Measurements from ENCODE around the gene ADGRL1.
"Not testable (repeated sequence)": the region's sequence is repeated elsewhere in the genome, so short reads cannot be mapped to it uniquely, and the experiment has no call there.

ADGRL1 gene

GRCh38 chr19:14189415-14189814, 16.6 kb downstream of the ADGRL1 start:
- DNase-seq (ENCODE audit: low read depth, low spot score): no peak

GRCh38 chr19:14188086-14188485, 17.9 kb downstream of the ADGRL1 start:
- DNase-seq (ENCODE audit: low read depth, low spot score): not testable (repeated sequence)

GRCh38 chr19:14187561-14187960, 18.4 kb downstream of the ADGRL1 start:
- DNase-seq (ENCODE audit: low read depth, low spot score): no peak

GRCh38 chr19:14186684-14187083, 19.3 kb downstream of the ADGRL1 start:
- not testable (repeated sequence) for DNase-seq (ENCODE audit: low read depth, low spot score)

GRCh38 chr19:14185691-14186090, 20.3 kb downstream of the ADGRL1 start:
- not testable (repeated sequence) for DNase-seq (ENCODE audit: low read depth, low spot score)

GRCh38 chr19:14185158-14185557, 20.8 kb downstream of the ADGRL1 start:
- no peak for DNase-seq (ENCODE audit: low read depth, low spot score)

- no peak for DNase-seq (ENCODE audit: low read depth, low spot score)
These were observed 22.1 kb downstream of the ADGRL1 start for GRCh38 chr19:14183741-14184350.

GRCh38 chr19:14182476-14182875, 23.5 kb downstream of the ADGRL1 start:
- no peak for DNase-seq (ENCODE audit: low read depth, low spot score)

GRCh38 chr19:14181906-14182305, 24.1 kb downstream of the ADGRL1 start:
- DNase-seq (ENCODE audit: low read depth, low spot score): no peak

- not testable (repeated sequence) for DNase-seq (ENCODE audit: low read depth, low spot score)
These were observed 24.8 kb downstream of the ADGRL1 start for GRCh38 chr19:14181199-14181598.

GRCh38 chr19:14177496-14178074, 28.4 kb downstream of the ADGRL1 start:
- no peak for DNase-seq (ENCODE audit: low read depth, low spot score)

GRCh38 chr19:14175351-14175792, 30.6 kb downstream of the ADGRL1 start:
- DNase-seq (ENCODE audit: low read depth, low spot score): no peak

GRCh38 chr19:14174883-14175282, 31.1 kb downstream of the ADGRL1 start:
- no peak for DNase-seq (ENCODE audit: low read depth, low spot score)

- DNase-seq (ENCODE audit: low read depth, low spot score): no peak
These were observed 37.0 kb downstream of the ADGRL1 start for GRCh38 chr19:14168993-14169392.

GRCh38 chr19:14168259-14168972, 37.6 kb downstream of the ADGRL1 start:
- DNase-seq (ENCODE audit: low read depth, low spot score): no peak

GRCh38 chr19:14167576-14168138, 38.3 kb downstream of the ADGRL1 start:
- DNase-seq (ENCODE audit: low read depth, low spot score): no peak

GRCh38 chr19:14166999-14167575, 38.9 kb downstream of the ADGRL1 start:
- no peak for DNase-seq (ENCODE audit: low read depth, low spot score)

GRCh38 chr19:14165990-14166830, 39.8 kb downstream of the ADGRL1 start:
- DNase-seq (ENCODE audit: low read depth, low spot score): no peak

GRCh38 chr19:14164724-14165493, 41.1 kb downstream of the ADGRL1 start:
- no peak for DNase-seq (ENCODE audit: low read depth, low spot score)

GRCh38 chr19:14164082-14164481, 41.9 kb downstream of the ADGRL1 start:
- DNase-seq (ENCODE audit: low read depth, low spot score): no peak

Data from activated CD4-positive, CD25-positive, alpha-beta regulatory T cell treated with anti-CD3 and anti-CD28 coated beads, Interleukin-2, amount 50 U/mL, for 16 hours (primary cell).